LNCAP (cell line): ENCODE measurements around the gene GARIN6.

ENCODE experiments used
- TF ChIP-seq, protein P1 (sequence below): fragments of 450-650 bp; IDR thresholded peaks from 2 replicates; pipeline ENCODE4 v1.5.1; 2017; ENCODE audit warnings: mild to moderate bottlenecking

Gene GARIN6

DNA sequence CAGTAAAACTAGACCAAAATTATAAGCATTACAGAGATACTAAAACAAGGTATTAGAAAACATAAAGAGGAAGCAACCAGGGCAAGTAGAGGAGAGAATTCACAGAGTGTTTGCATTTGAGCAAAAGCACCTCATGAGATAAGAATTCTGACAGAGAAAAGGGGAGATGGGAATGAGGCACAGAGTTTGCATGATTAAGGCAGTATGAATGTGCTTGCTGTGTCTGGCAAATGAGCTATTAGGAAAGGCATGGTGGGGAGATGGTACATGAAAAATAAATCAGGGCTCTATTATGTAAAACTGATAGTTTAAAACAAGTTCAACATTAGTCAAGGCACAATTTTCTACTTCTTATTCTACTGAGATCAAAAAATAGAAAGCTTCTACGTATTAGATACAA, 23.1 kb downstream of the GARIN6 start:
- TF ChIP-seq, protein P1, sequence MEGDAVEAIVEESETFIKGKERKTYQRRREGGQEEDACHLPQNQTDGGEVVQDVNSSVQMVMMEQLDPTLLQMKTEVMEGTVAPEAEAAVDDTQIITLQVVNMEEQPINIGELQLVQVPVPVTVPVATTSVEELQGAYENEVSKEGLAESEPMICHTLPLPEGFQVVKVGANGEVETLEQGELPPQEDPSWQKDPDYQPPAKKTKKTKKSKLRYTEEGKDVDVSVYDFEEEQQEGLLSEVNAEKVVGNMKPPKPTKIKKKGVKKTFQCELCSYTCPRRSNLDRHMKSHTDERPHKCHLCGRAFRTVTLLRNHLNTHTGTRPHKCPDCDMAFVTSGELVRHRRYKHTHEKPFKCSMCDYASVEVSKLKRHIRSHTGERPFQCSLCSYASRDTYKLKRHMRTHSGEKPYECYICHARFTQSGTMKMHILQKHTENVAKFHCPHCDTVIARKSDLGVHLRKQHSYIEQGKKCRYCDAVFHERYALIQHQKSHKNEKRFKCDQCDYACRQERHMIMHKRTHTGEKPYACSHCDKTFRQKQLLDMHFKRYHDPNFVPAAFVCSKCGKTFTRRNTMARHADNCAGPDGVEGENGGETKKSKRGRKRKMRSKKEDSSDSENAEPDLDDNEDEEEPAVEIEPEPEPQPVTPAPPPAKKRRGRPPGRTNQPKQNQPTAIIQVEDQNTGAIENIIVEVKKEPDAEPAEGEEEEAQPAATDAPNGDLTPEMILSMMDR, result no peak

DNA sequence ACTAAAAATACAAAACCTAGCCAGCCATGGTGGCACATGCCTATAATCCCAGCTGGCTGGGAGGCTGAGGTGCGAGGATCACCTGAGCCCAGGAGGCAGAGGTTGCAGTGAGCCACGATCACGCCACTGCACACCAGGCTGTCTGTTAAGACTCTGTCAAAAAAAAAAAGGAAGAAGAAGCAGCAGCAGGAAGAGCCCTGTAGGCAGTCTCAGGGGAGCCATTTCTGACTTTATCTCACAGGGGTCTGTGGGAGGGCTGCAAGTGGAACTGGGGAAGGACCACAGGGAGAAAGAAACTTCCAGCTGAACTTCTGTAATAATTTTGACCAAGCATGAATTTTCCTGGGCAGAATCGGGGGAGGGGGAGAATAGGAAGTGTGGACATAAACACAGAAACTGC, 32.7 kb downstream of the GARIN6 start:
- TF ChIP-seq, protein P1, result no peak

DNA sequence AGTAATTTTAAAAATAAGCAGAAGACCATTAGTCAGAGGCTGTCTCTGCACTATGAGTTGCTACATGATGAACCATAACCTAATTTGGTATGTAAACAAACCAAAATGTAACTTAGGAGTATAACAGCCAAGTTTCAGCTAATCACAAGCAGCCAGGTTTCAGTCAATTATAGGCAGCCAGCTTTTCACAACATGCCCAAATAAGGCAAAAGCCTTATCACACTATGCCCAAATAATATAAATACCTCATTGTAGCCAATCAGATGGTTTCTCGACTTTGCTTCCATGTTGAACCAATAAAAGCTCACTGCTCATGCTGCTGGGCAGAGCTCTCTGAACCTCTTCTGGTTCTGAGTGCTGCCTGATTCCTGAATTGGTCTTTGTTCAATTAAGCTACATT, 38.6 kb downstream of the GARIN6 start:
- TF ChIP-seq, protein P1, result no peak

DNA sequence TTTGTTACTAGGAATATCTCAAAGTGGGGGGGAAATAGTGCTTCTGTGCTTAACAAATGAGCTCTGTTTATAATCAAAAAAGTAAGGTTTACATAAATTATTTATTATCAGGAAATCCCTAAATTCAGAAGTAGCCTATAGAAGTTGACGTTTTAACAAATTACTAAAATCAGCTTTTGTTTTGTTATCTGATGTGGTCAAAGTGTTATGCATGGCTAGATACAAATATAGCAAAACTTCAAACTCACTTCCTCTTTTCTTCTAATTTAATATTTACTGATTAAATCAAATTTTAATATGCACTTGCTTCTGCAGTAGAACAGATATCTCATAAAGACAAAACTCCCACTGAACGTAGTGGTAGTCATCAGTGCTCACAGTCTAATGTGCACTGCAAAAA, 47.5 kb downstream of the GARIN6 start:
- TF ChIP-seq, protein P1, result no peak
